Loucy (cell line): ENCODE data around the gene CYB561A3.

Experiments used
- H2AFZ ChIP-seq: fragments of 200-600 bp; sonication (generic); 2 replicates; pipeline ENCODE4 v1.6.0; 2016; ENCODE audit warnings: antibody characterized with exemption, mild to moderate bottlenecking, low read length, moderate library complexity
- H3F3A ChIP-seq: fragments of 200-600 bp; 2 replicates; pipeline ENCODE4 v1.6.0; 2016; ENCODE audit warnings: antibody characterized with exemption, low read depth, mild to moderate bottlenecking
- H3K27me3 ChIP-seq: fragments of 200-600 bp; sonication (generic); 2 replicates; pipeline ENCODE4 v1.6.1; 2014; ENCODE audit warnings: low read length, mild to moderate bottlenecking; ENCODE audit not compliant: insufficient read depth, poor library complexity, severe bottlenecking
- H3K36me3 ChIP-seq: fragments of 200-600 bp; sonication (generic); 2 replicates; pipeline ENCODE4 v1.6.1; 2016; ENCODE audit warnings: low read length; ENCODE audit not compliant: insufficient read depth
- H3K4me1 ChIP-seq: fragments of 200-600 bp; sonication (generic); 2 replicates; pipeline ENCODE4 v1.5.1; 2014; ENCODE audit warnings: low read length, mild to moderate bottlenecking; ENCODE audit not compliant: insufficient read depth, poor library complexity, severe bottlenecking
- H3K4me2 ChIP-seq: fragments of 200-600 bp; sonication (generic); 2 replicates; pipeline ENCODE4 v1.6.0; 2014; ENCODE audit warnings: antibody characterized with exemption, low read length, low read depth, mild to moderate bottlenecking; ENCODE audit not compliant: poor library complexity, severe bottlenecking
- H3K4me3 ChIP-seq: fragments of 200-600 bp; sonication (generic); 2 replicates; pipeline ENCODE4 v1.5.1; 2014; ENCODE audit warnings: low read length, mild to moderate bottlenecking, mixed read lengths; ENCODE audit not compliant: poor library complexity, severe bottlenecking
- H3K79me2 ChIP-seq: fragments of 200-600 bp; sonication (generic); 2 replicates; pipeline ENCODE4 v1.6.1; 2014; ENCODE audit warnings: low read length; ENCODE audit not compliant: insufficient read depth
- H3K9ac ChIP-seq: fragments of 200-600 bp; sonication (generic); 2 replicates; pipeline ENCODE4 v1.6.0; 2014; ENCODE audit warnings: mild to moderate bottlenecking, low read depth, low read length, moderate library complexity; ENCODE audit not compliant: poor library complexity, severe bottlenecking
- H3K9me2 ChIP-seq: fragments of 200-600 bp; sonication (generic); replicated peaks from 2 replicates; pipeline ENCODE4 v1.6.1; 2016; ENCODE audit warnings: low read depth, low read length, mixed read lengths
- H3K9me3 ChIP-seq: fragments of 200-600 bp; sonication (generic); 2 replicates; pipeline ENCODE4 v1.6.1; 2014; ENCODE audit warnings: mild to moderate bottlenecking, antibody characterized with exemption, low read length, low read depth; ENCODE audit not compliant: insufficient read depth
- H4K20me1 ChIP-seq: fragments of 200-600 bp; sonication (generic); 2 replicates; pipeline ENCODE4 v1.6.0; 2014; ENCODE audit warnings: antibody characterized with exemption, low read length, mild to moderate bottlenecking; ENCODE audit not compliant: insufficient read depth, poor library complexity, severe bottlenecking
- CTCF ChIP-seq: fragments of 200-600 bp; sonication (generic); conservative IDR thresholded peaks from 2 replicates; pipeline ENCODE4 v1.5.1; 2014; ENCODE audit warnings: mild to moderate bottlenecking, antibody characterized with exemption, low read length
- EZH2phosphoT487 ChIP-seq: fragments of 200-600 bp; IDR thresholded peaks from 2 replicates; pipeline ENCODE4 v1.6.1; 2018; ENCODE audit warnings: antibody characterized with exemption, mild to moderate bottlenecking, moderate library complexity, borderline replicate concordance

The CYB561A3 gene

GRCh38 chr11:61368646-61369045 lies 7.0 kb upstream of the CYB561A3 start:
- H3K9me3 ChIP-seq: no peaks in the 10 kb centered on the region
- H3K27me3 ChIP-seq: no peaks in the 10 kb centered on the region
- no peaks in the 10 kb centered on the region for H3K4me1 ChIP-seq
- H3K4me3 ChIP-seq: no peak overlapping the region
- no peak overlapping the region for H3K4me2 ChIP-seq
- H3K36me3 ChIP-seq: peaks cover 55% of the 10 kb centered on the region
- H3F3A ChIP-seq: no peaks in the 10 kb centered on the region
- H4K20me1 ChIP-seq: no peaks in the 10 kb centered on the region
- H3K9me2 ChIP-seq: no peaks in the 10 kb centered on the region
- no peak overlapping the region for H3K9ac ChIP-seq
- TF ChIP-seq CTCF (no peak), EZH2phosphoT487 (no peak)
- H2AFZ ChIP-seq: no peak overlapping the region
- peaks cover 15% of the 10 kb centered on the region for H3K79me2 ChIP-seq

- no peak overlapping the region for H3K4me3 ChIP-seq
- no peaks in the 10 kb centered on the region for H3K27me3 ChIP-seq
- no peak overlapping the region for H3K9ac ChIP-seq
- H3K9me2 ChIP-seq: no peaks in the 10 kb centered on the region
- no peak overlapping the region for H2AFZ ChIP-seq
- peaks cover 6% of the 10 kb centered on the region for H4K20me1 ChIP-seq
- H3K36me3 ChIP-seq: peaks cover 55% of the 10 kb centered on the region
- no peak for TF ChIP-seq EZH2phosphoT487
- TF ChIP-seq CTCF: no peak
- H3K4me2 ChIP-seq: no peak overlapping the region
- H3K9me3 ChIP-seq: no peaks in the 10 kb centered on the region
- peaks cover 28% of the 10 kb centered on the region for H3K79me2 ChIP-seq
- H3F3A ChIP-seq: no peaks in the 10 kb centered on the region
- peaks cover 6% of the 10 kb centered on the region for H3K4me1 ChIP-seq
Measured at GRCh38 chr11:61367406-61367805, 5.7 kb upstream of the CYB561A3 start.

- Histone ChIP-seq H3K9me2 (no peaks in the 10 kb centered on the region), H3K4me1 (peaks cover 21% of the 10 kb centered on the region), H3K27me3 (no peaks in the 10 kb centered on the region), H3K36me3 (peaks cover 45% of the 10 kb centered on the region), H2AFZ (no peak overlapping the region), H4K20me1 (peaks cover 6% of the 10 kb centered on the region), H3K79me2 (peaks cover 47% of the 10 kb centered on the region), H3K4me2 (peak overlapping the region; percentile 100), H3K9me3 (no peaks in the 10 kb centered on the region), H3K4me3 (peak overlapping the region; percentile 93), H3F3A (no peaks in the 10 kb centered on the region), H3K9ac (peak overlapping the region; percentile 95)
- no peak for TF ChIP-seq CTCF
- TF ChIP-seq EZH2phosphoT487: no peak
Measured at GRCh38 chr11:61364012-61364675, 2.5 kb upstream of the CYB561A3 start.
